GM12801 (cell line): Measurements from ENCODE around the gene FBXO2.

Experiments
- TF ChIP-seq, protein P1 (sequence below): IDR thresholded peaks from one replicate; pipeline ENCODE4 v1.5.1; 2011; ENCODE audit warnings: control low read depth; ENCODE audit not compliant: insufficient read length; ENCODE audit errors: extremely low read depth

The FBXO2 gene

GRCh38 chr1:11690397-11691301 is 36.4 kb upstream of the FBXO2 start:
- TF ChIP-seq, protein P1, sequence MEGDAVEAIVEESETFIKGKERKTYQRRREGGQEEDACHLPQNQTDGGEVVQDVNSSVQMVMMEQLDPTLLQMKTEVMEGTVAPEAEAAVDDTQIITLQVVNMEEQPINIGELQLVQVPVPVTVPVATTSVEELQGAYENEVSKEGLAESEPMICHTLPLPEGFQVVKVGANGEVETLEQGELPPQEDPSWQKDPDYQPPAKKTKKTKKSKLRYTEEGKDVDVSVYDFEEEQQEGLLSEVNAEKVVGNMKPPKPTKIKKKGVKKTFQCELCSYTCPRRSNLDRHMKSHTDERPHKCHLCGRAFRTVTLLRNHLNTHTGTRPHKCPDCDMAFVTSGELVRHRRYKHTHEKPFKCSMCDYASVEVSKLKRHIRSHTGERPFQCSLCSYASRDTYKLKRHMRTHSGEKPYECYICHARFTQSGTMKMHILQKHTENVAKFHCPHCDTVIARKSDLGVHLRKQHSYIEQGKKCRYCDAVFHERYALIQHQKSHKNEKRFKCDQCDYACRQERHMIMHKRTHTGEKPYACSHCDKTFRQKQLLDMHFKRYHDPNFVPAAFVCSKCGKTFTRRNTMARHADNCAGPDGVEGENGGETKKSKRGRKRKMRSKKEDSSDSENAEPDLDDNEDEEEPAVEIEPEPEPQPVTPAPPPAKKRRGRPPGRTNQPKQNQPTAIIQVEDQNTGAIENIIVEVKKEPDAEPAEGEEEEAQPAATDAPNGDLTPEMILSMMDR: no peak

- TF ChIP-seq, protein P1: no peak
These were observed 34.3 kb upstream of the FBXO2 start for GRCh38 chr1:11688506-11688905.

- TF ChIP-seq, protein P1: no peak
These were observed 31.1 kb upstream of the FBXO2 start for GRCh38 chr1:11685210-11685752.

- TF ChIP-seq, protein P1: no peak
These were observed 29.8 kb upstream of the FBXO2 start for GRCh38 chr1:11684070-11684469.

DNA sequence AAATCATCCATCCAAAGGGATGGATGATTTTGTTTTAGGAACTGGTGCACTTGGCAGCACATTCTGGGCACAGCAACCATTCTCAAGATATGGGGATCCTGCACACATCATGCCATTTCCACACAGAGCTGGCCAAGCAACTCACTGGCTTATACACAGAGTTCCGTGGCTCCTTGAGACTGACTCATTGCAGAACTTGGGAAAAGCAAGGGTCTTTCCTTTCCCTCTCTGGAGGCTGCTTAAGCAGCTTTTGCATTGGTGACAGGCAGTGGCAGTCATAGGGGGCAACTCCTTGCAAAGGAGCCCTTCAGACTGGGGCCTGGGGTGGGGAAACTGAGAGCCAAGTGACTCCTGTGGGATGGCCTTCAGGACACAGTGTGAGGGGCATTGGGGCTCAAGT is 28.6 kb upstream of the FBXO2 start:
- TF ChIP-seq, protein P1: no peak

DNA sequence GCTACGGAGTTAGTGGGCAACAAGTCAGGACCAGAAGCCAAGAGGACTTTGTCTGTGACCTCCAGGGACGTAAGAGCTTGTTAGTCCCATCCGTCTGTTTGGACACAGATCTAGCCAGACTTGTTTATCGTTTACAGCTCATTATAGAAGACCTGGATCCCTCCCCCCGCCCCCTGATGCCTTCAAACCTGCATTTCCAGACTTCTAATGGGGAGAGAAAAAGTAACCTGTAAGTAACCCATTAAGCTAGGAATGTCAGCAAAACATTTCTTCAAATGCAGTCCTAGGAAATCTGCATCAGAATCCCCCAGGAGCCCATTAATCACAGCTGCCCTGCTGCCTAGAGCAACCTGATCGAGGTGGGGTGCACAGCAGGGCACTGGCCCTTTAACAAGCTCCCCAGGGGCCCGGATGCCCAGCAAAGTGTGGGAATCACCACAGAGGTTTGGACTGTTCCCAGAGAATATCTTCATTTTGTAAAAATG is 28.1 kb upstream of the FBXO2 start:
- TF ChIP-seq, protein P1: no peak

- TF ChIP-seq, protein P1: no peak
These were observed 27.0 kb upstream of the FBXO2 start, which contains the start of gene MAD2L2 for GRCh38 chr1:11681071-11681771. Gene MAD2L2 (minus strand): TSS chr1:11681148. CDS start chr1:11680601, 547 bp downstream.
